GM12891 (cell line): Measurements from ENCODE around the gene RAB25.

Source experiments
- POLR2A ChIP-seq: IDR thresholded peaks from 2 replicates; pipeline ENCODE4 v1.6.1; 2011; ENCODE audit warnings: low read depth, low read length, control low read depth
- TAF1 ChIP-seq: IDR thresholded peaks from 2 replicates; pipeline ENCODE4 v1.6.1; 2011; ENCODE audit warnings: low read depth, low read length, control low read depth

DNA sequence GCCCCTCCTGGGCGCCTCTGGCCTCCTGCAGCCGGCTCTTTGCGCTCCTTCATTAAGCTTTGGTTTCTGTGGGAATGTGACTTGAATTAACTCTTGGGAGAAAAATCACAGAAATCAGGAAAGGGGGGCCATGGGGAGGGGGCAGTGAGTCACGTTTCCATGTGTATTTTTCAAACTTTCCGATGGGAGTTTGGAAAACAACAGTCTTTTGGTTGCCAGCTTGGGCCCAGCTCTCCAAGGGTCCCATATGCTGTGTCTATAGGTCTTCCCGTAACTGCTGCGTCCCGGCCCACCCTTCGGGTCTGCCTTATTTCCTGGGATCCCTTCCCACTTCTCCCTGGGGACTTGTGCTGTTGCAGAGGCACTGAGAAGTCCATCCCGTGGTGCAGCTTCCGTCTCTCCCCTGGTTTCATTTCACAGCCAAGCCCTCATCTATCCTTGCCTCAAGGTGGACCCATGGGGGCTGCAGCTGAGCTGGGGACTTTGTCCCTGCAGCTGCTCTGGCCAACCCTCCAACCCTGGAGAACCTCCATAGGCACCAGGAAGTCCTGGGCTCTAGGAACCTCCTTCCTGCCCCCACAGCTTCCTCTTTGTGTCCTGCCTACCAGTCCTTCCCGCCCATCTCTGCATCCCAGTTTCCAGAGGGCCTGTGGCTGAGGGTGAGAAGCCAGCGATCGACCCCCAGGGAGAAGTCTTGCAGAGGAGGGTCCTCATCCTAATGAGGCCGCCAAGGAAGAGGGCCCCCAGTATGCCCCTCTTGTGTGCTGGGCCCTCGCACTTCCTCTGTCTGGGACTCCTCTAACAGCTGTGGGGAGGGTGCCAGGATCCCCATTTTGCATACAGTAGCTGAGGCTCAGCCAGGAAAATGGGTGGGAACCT is 41.9 kb downstream of the RAB25 start:
- no peak for TF ChIP-seq POLR2A
- no peak for TF ChIP-seq TAF1
